Neural progenitor cell (in vitro differentiated cells): ENCODE data around the gene ITIH2. TPM values are rescaled to one million over a fixed set of nuclear protein-coding genes. Genes with fewer than 3 reads are reported as not detected.

Source experiments
- DNase-seq: peaks from one replicate; pipeline ENCODE4 v3.0.0-alpha.2; 2016; ENCODE audit warnings: low spot score
- H2AFZ ChIP-seq: fragments of 200-600 bp; sonication (generic); replicated peaks from 2 replicates; pipeline ENCODE4 v1.6.1; 2016; ENCODE audit warnings: antibody characterized with exemption
- H3F3A ChIP-seq: fragments of 200-600 bp; sonication (generic); 2 replicates; pipeline ENCODE4 v1.6.1; 2016; ENCODE audit warnings: antibody characterized with exemption, low read depth
- H3K27ac ChIP-seq: fragments of 200-600 bp; sonication (generic); 2 replicates; pipeline ENCODE4 v1.5.1; 2016; ENCODE audit warnings: mild to moderate bottlenecking
- H3K27me3 ChIP-seq: fragments of 200-600 bp; sonication (generic); 2 replicates; pipeline ENCODE4 v1.6.1; 2016; ENCODE audit warnings: mild to moderate bottlenecking, moderate library complexity
- H3K36me3 ChIP-seq: fragments of 200-600 bp; sonication (generic); 2 replicates; pipeline ENCODE4 v1.5.1; 2016
- H3K4me1 ChIP-seq: fragments of 200-600 bp; sonication (generic); 2 replicates; pipeline ENCODE4 v1.6.1; 2016; ENCODE audit warnings: mixed run types
- H3K4me2 ChIP-seq: fragments of 200-600 bp; sonication (generic); 2 replicates; pipeline ENCODE4 v1.6.1; 2016
- H3K4me3 ChIP-seq: fragments of 200-600 bp; sonication (generic); 2 replicates; pipeline ENCODE4 v1.5.1; 2016
- H3K79me2 ChIP-seq: fragments of 200-600 bp; sonication (generic); 2 replicates; pipeline ENCODE4 v1.6.1; 2016; ENCODE audit warnings: low read depth
- H3K9ac ChIP-seq: fragments of 200-600 bp; sonication (generic); 2 replicates; pipeline ENCODE4 v1.6.1; 2016
- H3K9me3 ChIP-seq: fragments of 200-600 bp; sonication (generic); 2 replicates; pipeline ENCODE4 v1.5.1; 2016; ENCODE audit warnings: low read depth
- H4K20me1 ChIP-seq: fragments of 200-600 bp; sonication (generic); 2 replicates; pipeline ENCODE4 v1.6.1; 2016; ENCODE audit warnings: low read depth
- H3K27ac Mint-ChIP-seq: 3 replicates; pipeline ENCODE4 v1.8.0; 2021; ENCODE audit warnings: mixed read lengths
- H3K27me3 Mint-ChIP-seq: 2 replicates; pipeline ENCODE4 v1.8.0; 2022; ENCODE audit warnings: low read depth, mild to moderate bottlenecking, inconsistent platforms, moderate library complexity, mixed read lengths; ENCODE audit not compliant: insufficient read depth
- H3K36me3 Mint-ChIP-seq: 3 replicates; pipeline ENCODE4 v1.8.0; 2021; ENCODE audit warnings: mixed read lengths
- H3K4me1 Mint-ChIP-seq: 3 replicates; pipeline ENCODE4 v1.8.0; 2021; ENCODE audit warnings: mixed read lengths
- H3K4me3 Mint-ChIP-seq: 3 replicates; pipeline ENCODE4 v1.8.0; 2021; ENCODE audit warnings: mild to moderate bottlenecking, moderate library complexity, mixed read lengths
- H3K9me3 Mint-ChIP-seq: 3 replicates; pipeline ENCODE4 v1.8.0; 2020; ENCODE audit warnings: mixed read lengths
- EZH2 ChIP-seq: fragments of 200-600 bp; sonication (generic); IDR thresholded peaks from 2 replicates; pipeline ENCODE4 v1.6.1; 2017; ENCODE audit warnings: antibody characterized with exemption, mild to moderate bottlenecking, moderate library complexity
- EZH2phosphoT487 ChIP-seq: fragments of 200-600 bp; sonication (generic); IDR thresholded peaks from 2 replicates; pipeline ENCODE4 v1.6.1; 2017; ENCODE audit warnings: antibody characterized with exemption
- total RNA-seq: library from RNA; depleted of rRNA; stranded (reverse); fragments of >200 nt; gene quantifications from 2 replicates; pipeline ENCODE4 v1.2.3, GENCODE V29; 2015; ENCODE audit warnings: low replicate concordance
- TF ChIP-seq, protein P1 (sequence below): fragments of 200-600 bp; sonication (generic); IDR thresholded peaks from 2 replicates; pipeline ENCODE4 v1.5.1; 2017; ENCODE audit warnings: antibody characterized with exemption, mild to moderate bottlenecking

ITIH2 gene
- total RNA-seq, 1 donor from 2014 or later, result not detected

GRCh38 chr10:7705341-7705740 lies 2.2 kb downstream of the ITIH2 start:
- H3K36me3 Mint-ChIP-seq, result no peaks in the 10 kb centered on the region
- H3K27me3 Mint-ChIP-seq, result no peaks in the 10 kb centered on the region
- Histone ChIP-seq H3K4me2 (no peak overlapping the region), H4K20me1 (no peaks in the 10 kb centered on the region), H3K4me3 (no peak overlapping the region), H3K36me3 (no peaks in the 10 kb centered on the region), H3F3A (no peaks in the 10 kb centered on the region), H3K9me3 (no peaks in the 10 kb centered on the region), H3K27me3 (no peaks in the 10 kb centered on the region), H3K9ac (no peak overlapping the region), H3K79me2 (no peaks in the 10 kb centered on the region), H2AFZ (no peak overlapping the region), H3K27ac (no peak overlapping the region), H3K4me1 (no peaks in the 10 kb centered on the region)
- no peak overlapping the region for H3K4me3 Mint-ChIP-seq
- H3K4me1 Mint-ChIP-seq, result no peaks in the 10 kb centered on the region
- H3K27ac Mint-ChIP-seq, result no peak overlapping the region
- TF ChIP-seq EZH2phosphoT487 (no peak), EZH2 (no peak)
- TF ChIP-seq, protein P1, sequence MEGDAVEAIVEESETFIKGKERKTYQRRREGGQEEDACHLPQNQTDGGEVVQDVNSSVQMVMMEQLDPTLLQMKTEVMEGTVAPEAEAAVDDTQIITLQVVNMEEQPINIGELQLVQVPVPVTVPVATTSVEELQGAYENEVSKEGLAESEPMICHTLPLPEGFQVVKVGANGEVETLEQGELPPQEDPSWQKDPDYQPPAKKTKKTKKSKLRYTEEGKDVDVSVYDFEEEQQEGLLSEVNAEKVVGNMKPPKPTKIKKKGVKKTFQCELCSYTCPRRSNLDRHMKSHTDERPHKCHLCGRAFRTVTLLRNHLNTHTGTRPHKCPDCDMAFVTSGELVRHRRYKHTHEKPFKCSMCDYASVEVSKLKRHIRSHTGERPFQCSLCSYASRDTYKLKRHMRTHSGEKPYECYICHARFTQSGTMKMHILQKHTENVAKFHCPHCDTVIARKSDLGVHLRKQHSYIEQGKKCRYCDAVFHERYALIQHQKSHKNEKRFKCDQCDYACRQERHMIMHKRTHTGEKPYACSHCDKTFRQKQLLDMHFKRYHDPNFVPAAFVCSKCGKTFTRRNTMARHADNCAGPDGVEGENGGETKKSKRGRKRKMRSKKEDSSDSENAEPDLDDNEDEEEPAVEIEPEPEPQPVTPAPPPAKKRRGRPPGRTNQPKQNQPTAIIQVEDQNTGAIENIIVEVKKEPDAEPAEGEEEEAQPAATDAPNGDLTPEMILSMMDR, result no peak
- no peak for DNase-seq
- H3K9me3 Mint-ChIP-seq, result no peaks in the 10 kb centered on the region

- Histone ChIP-seq H3K9me3 (no peaks in the 10 kb centered on the region), H3K79me2 (no peaks in the 10 kb centered on the region), H2AFZ (no peak overlapping the region), H3K9ac (no peak overlapping the region), H3K4me1 (no peaks in the 10 kb centered on the region), H3K4me2 (no peak overlapping the region), H3K27me3 (no peaks in the 10 kb centered on the region), H4K20me1 (no peaks in the 10 kb centered on the region), H3K4me3 (no peak overlapping the region), H3K36me3 (no peaks in the 10 kb centered on the region), H3K27ac (no peak overlapping the region), H3F3A (no peaks in the 10 kb centered on the region)
- H3K36me3 Mint-ChIP-seq, result no peaks in the 10 kb centered on the region
- no peaks in the 10 kb centered on the region for H3K27me3 Mint-ChIP-seq
- no peak overlapping the region for H3K27ac Mint-ChIP-seq
- no peaks in the 10 kb centered on the region for H3K4me1 Mint-ChIP-seq
- DNase-seq, result no peak
- peaks cover 3% of the 10 kb centered on the region for H3K9me3 Mint-ChIP-seq
- no peak overlapping the region for H3K4me3 Mint-ChIP-seq
- no peak for TF ChIP-seq EZH2
- TF ChIP-seq, protein P1, result no peak
- no peak for TF ChIP-seq EZH2phosphoT487
These were observed 3.5 kb downstream of the ITIH2 start for GRCh38 chr10:7706534-7707073.

- H3K79me2 ChIP-seq, result no peaks in the 10 kb centered on the region
- H3K27me3 ChIP-seq, result no peaks in the 10 kb centered on the region
- H3K4me1 ChIP-seq, result no peaks in the 10 kb centered on the region
- H3K36me3 ChIP-seq, result no peaks in the 10 kb centered on the region
- H3K9ac ChIP-seq, result no peak overlapping the region
- no peaks in the 10 kb centered on the region for H3K9me3 ChIP-seq
- no peak overlapping the region for H3K4me2 ChIP-seq
- H4K20me1 ChIP-seq, result no peaks in the 10 kb centered on the region
- no peak overlapping the region for H3K27ac Mint-ChIP-seq
- H3F3A ChIP-seq, result no peaks in the 10 kb centered on the region
- no peak for DNase-seq
- H3K4me3 ChIP-seq, result no peak overlapping the region
- no peaks in the 10 kb centered on the region for H3K27me3 Mint-ChIP-seq
- TF ChIP-seq EZH2 (no peak), EZH2phosphoT487 (no peak)
- TF ChIP-seq, protein P1, result no peak
- no peaks in the 10 kb centered on the region for H3K4me1 Mint-ChIP-seq
- no peak overlapping the region for H2AFZ ChIP-seq
- H3K36me3 Mint-ChIP-seq, result no peaks in the 10 kb centered on the region
- H3K27ac ChIP-seq, result no peak overlapping the region
- H3K9me3 Mint-ChIP-seq, result peaks cover 3% of the 10 kb centered on the region
- no peak overlapping the region for H3K4me3 Mint-ChIP-seq
These were observed 4.0 kb downstream of the ITIH2 start for GRCh38 chr10:7707102-7707501.
